OCI-LY1 (cell line): ENCODE data around the gene USP6NL.

Source experiments
- EZH2 ChIP-seq: fragments of 200-600 bp; sonication (generic), shearing (Covaris generic); IDR thresholded peaks from 2 replicates; pipeline ENCODE4 v1.8.0; 2017; ENCODE audit warnings: borderline replicate concordance, mixed run types, mild to moderate bottlenecking, antibody characterized with exemption, low read length, moderate library complexity, mixed read lengths
- TF ChIP-seq, protein P1 (sequence below): fragments of 200-600 bp; sonication (generic), shearing (Covaris generic); IDR thresholded peaks from 2 replicates; pipeline ENCODE4 v1.5.1; 2017; ENCODE audit warnings: mild to moderate bottlenecking, antibody characterized with exemption, low read length, moderate library complexity, mixed read lengths

DNA sequence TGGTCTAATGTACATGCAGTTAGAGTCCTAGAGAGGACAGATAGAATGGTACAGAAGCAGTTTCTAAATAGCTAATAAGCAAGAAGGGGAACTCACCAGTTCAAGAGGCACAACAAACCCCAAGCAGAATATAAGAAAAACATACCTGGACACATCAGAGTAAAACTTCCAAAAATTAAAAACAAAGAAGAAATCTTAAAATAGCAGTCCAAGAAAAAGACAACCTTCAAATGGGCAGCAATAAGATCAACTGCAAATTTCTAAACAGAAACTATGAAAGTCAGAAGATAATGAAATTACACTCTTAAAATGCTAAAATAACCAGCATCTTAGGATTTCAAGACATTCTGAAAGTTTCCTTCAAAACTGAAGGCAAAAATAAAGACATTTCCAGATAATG lies 55.9 kb downstream of the USP6NL start:
- TF ChIP-seq, protein P1, sequence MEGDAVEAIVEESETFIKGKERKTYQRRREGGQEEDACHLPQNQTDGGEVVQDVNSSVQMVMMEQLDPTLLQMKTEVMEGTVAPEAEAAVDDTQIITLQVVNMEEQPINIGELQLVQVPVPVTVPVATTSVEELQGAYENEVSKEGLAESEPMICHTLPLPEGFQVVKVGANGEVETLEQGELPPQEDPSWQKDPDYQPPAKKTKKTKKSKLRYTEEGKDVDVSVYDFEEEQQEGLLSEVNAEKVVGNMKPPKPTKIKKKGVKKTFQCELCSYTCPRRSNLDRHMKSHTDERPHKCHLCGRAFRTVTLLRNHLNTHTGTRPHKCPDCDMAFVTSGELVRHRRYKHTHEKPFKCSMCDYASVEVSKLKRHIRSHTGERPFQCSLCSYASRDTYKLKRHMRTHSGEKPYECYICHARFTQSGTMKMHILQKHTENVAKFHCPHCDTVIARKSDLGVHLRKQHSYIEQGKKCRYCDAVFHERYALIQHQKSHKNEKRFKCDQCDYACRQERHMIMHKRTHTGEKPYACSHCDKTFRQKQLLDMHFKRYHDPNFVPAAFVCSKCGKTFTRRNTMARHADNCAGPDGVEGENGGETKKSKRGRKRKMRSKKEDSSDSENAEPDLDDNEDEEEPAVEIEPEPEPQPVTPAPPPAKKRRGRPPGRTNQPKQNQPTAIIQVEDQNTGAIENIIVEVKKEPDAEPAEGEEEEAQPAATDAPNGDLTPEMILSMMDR: no peak
- no peak for TF ChIP-seq EZH2
